Measurements from ENCODE around the gene CAMK1D.

The CAMK1D gene

GRCh38 chr10:12500381-12501303, 151.3 kb downstream of the CAMK1D start:
- peak; percentile 27 for DNase-seq

DNA sequence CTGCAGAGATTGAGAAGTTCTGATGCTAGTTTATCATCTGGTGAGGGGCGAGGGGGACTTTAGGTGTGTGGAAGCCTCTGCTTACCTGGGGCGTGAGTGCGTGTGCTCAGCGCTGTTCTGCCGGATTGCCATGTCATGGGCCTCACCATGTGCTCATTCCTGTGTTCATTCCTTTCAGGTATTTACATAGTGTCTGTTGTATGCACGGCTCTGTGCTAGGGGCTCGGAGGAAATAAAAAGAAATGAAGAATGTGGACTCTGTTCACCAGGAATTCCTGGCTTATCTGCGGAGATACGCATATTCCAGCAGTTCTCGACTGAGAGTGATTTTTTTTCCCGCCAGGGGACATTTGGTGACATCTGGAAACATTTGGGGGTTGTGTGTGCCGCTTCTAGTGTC, 152.0 kb downstream of the CAMK1D start:
- peak; percentile 49 for DNase-seq

DNA sequence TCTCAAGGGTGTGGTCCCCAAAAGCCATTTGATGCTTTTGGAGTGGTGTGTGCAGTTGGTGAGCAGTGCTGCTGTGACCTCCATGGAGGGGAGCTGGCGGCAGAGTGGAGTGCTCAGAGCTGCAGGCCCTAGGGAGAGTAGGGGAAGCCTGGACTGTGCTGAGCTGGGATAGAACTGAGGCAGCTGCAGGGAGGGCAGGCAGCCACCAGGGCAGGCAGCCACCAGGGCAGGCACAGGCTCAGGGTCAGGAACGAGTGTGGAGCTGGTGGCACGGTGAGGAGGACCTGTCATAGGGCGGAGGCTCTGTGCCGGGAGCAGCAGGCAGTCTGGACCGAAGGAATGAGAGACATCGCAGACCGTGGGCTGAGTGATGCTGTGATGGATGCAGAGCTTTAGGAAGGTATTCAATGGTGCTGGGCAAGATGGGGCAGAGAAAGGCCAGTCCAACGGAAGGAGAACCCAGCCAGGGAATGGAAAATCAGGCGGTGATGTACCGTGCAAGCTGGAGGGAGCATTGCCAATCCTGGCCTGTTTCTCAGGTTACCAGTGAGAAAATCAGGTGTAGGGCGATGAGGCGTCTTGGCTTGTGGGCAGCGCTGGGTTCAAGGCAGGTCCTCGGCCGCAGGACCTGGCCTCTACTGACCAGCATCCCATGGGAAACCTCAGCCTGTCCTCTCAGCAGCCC, 152.6 kb downstream of the CAMK1D start:
- peak; percentile 54 for DNase-seq

GRCh38 chr10:12502526-12503274, 153.4 kb downstream of the CAMK1D start:
- DNase-seq = peak; percentile 49

- peak; percentile 54 for DNase-seq
These were observed 154.0 kb downstream of the CAMK1D start for GRCh38 chr10:12503311-12503710.

DNA sequence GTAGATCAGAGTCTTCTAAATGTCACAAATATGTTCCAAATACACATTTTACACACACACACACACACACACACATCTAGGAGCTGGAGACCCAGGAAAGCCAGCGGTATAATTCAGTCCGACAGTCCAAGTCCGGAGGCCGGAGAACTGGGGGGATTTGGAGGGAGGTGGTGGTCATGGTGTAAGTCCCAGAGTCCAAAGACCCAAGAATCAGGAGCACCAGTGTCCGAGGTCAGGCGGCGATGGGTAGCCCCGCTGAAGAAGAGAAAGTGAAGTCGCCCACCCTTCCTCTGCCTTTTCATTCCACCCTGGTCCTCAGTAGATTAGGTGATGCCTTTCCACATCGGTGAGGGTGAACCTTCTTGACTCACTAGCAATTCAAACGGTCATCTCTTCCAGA, 154.8 kb downstream of the CAMK1D start:
- DNase-seq = peak; percentile 33

DNA sequence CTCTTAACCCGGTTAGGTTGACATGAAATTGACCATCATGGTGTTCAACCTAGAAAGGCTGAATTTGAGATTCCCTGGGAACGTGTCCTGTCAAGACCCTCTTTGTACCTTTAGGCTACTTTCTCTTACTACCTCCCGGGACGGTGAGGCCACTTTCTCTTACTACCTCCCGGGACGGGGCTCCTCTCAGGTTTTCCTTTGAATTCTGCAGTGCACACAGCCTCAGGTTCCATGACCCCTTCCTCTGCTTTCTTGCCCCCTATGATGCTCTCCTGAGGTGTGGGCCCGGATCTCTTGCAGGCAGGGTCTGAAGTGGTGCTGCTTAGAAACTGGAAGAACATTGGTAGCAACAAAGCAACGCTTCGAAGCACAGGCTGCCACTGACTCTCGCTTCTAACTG, 155.3 kb downstream of the CAMK1D start:
- peak; percentile 39 for DNase-seq

GRCh38 chr10:12505683-12506082, 156.3 kb downstream of the CAMK1D start:
- DNase-seq = peak; percentile 7

DNA sequence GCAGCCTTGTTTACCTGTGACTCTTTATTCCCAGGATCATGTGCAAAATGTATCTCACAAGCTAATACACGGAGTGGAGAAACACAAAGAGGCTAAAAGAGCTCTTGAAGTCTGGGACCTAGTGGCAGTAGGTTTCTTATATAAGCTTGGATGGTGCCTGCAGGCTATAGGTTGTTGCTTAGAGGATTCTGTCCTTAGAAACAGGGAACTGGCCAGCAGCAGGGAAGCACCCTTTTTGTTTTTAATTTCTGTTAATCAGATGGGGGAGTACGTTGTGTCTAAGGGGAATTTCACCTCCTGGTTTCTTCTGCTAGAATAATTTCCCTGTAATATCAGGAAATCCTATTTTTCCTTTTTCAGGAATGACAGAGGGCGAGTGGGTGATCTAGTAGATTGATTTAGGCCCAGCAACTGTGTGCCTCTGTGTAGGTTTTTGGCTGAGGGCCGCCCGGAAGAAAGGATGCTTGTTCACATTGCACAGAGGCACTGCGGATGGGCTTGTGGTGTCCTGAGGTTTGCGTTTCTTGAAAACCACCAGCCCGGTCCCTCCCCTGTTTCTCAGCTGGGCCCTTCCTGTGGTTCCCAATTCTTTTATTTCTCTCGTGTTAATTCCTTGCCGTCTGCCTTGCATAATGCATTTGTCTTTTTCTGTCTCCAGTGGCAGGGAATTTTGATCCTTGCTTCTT, 158.0 kb downstream of the CAMK1D start:
- DNase-seq = peak; percentile 37

DNA sequence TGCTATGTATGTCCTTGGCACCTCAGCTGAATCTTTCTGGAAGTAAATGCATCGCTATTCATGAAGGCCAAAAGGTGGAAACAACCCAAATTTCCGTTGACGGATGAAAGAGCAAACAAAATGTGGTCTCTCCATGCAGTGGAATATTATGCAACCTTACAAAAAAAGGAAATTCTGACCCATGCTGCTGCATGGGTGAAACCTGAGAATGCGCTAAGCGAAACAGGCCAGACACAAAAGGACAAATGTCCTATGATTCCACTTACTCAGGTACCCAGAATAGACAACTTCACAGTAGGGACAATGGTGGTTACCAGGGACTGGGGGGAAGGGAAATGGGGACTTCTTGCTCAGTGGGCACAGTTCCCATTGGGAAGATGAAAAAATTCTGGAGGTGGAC, 158.8 kb downstream of the CAMK1D start:
- peak; percentile 20 for DNase-seq

GRCh38 chr10:12509016-12509793, 159.9 kb downstream of the CAMK1D start:
- DNase-seq = peak; percentile 20

DNA sequence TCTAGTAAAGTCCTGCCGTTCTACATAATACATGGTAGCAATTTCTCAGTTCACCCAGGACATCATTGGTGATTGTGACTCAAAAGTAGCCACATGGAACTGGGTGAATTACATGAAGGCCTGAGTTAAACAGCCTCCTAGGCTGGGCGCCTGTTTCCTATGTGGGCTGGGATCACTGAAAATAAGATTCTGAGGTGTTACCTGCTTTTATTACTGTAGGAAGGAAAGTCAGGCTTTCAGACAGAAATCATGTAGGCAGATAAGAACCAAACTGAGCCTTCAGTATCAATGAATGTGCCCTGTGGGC, 160.4 kb downstream of the CAMK1D start:
- peak; percentile 14 for DNase-seq

DNA sequence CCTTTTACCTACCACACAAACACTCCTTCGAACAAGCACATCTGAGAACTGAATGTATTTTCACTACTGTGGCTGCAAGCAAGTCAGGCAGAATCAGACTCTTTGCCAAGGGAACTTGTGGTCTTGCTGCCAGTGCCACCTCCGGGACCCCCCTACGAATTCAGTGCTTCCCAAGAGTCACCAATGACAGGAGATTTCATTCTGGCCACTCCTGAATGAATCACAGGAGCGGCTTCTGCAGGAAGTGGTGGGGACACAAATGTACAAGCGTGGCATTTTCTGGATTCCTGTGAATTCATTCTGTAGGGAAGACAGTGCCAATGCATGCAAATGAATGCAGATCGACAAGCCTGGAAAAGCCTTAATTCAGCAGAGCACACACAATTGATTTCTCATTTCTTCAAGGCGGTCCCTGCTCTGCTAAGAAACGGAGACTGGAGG, 161.2 kb downstream of the CAMK1D start:
- DNase-seq = peak; percentile 52

- DNase-seq = peak; percentile 42
These were observed 161.6 kb downstream of the CAMK1D start for GRCh38 chr10:12510984-12511383.

- peak; percentile 13 for DNase-seq
These were observed 162.3 kb downstream of the CAMK1D start for GRCh38 chr10:12511651-12512050.

DNA sequence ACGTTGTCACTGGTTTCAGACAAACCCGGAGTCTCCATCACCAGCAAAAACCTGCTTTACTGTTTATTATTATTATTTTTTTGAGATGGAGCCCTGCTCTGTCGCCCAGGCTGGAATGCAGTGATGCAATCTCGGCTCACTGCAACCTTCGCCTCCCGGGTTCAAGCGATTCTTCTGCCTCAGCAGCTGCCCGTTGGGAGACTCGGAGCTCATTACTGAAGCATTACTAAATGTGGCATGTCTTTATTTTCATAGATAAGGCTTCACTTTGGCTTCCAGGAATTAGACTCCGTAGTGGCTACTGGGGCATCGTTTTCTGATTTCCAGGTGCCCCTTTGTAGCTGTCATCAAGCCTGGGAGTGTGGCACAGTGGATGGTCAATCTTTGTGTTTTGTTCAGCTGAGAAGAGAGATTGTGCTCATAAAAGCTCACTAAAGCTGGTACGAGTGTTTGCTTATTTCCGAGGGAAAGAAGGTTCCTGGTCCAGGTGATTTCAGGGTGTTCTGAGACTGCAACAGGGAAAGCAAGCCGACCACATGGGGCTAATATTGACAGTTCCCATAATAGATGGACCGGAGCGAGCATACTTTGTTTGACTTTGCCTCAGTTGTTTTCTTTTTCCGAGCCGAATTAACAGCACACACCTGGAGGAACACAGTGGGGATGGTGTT, 163.1 kb downstream of the CAMK1D start:
- DNase-seq = peak; percentile 15

DNA sequence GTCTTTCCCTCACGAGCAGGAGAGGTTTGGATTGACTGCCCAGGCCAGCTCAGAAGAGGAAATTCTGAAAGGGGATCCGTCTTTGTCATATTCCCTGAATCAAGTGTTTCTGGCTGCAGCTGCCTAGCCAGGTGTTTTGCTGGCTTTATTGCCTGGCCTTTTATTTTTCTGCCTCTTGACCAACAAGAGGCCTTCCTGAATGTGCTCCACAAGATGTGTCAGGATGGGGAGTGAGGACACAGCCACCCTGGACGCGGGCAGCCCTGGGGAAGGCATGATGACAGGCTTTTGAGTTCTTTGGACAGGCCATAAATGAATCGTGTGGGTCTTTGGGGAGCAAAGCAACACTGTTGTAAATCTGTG, 163.6 kb downstream of the CAMK1D start:
- peak; percentile 38 for DNase-seq

- no peak for DNase-seq
These were observed 164.7 kb downstream of the CAMK1D start for GRCh38 chr10:12513775-12514673.

GRCh38 chr10:12518024-12518423, 168.7 kb downstream of the CAMK1D start:
- no peak for DNase-seq

DNA sequence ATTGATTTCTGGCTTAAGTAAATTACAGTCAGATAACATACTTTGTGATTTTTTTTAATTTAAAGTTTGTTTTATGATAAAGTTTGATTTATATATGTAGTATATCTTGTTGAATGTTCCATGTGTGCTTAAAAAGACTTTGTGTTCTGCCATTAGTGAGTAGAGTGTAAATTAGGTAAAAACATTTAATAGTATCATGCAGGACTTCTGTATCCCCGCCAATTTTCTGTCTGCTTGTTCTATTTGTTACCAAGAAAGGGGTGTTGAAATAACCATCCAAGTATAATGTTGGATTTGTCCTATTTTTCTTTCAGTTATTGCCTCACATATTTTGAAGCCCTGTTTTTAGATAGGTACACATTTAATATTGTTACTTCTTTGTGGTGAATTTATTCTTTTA, 172.1 kb downstream of the CAMK1D start:
- no peak for DNase-seq
